Activated CD4-positive, alpha-beta T cell treated with anti-CD3 and anti-CD28 coated beads, Interleukin-2, amount 10 ng/mL, durations not matched to agents 7 days and 5 days (primary cell): ENCODE results near the gene PXMP4. TPM values are rescaled to one million over a fixed set of nuclear protein-coding genes. Genes with fewer than 3 reads are reported as not detected.

Source experiments
- CTCF ChIA-PET: fragments of 350-600 bp; sonication (Branson Sonifier 250); formaldehyde crosslinking; loops from one replicate; lab custom pipeline; 2021; ENCODE audit warnings: antibody characterized with exemption; lab: Charles Lee
- POLR2A ChIA-PET: fragments of 350-600 bp; sonication (Branson Sonifier 250); formaldehyde crosslinking; loops from one replicate; lab custom pipeline; 2021; ENCODE audit warnings: antibody characterized with exemption; lab: Charles Lee
- DNase-seq: peaks from one replicate; pipeline ENCODE4 v3.0.0-alpha.2; 2020
- H3K27ac Mint-ChIP-seq: one replicate; pipeline ENCODE4 v1.8.0; 2021; ENCODE audit warnings: mild to moderate bottlenecking, moderate library complexity, mixed read lengths
- H3K27me3 Mint-ChIP-seq: one replicate; pipeline ENCODE4 v1.8.0; 2021; ENCODE audit warnings: mixed read lengths
- H3K36me3 Mint-ChIP-seq: one replicate; pipeline ENCODE4 v1.8.0; 2021; ENCODE audit warnings: low read depth, mixed read lengths
- H3K4me1 Mint-ChIP-seq: one replicate; pipeline ENCODE4 v1.8.0; 2021; ENCODE audit warnings: mixed read lengths
- H3K4me3 Mint-ChIP-seq: one replicate; pipeline ENCODE4 v1.8.0; 2021; ENCODE audit warnings: mild to moderate bottlenecking, moderate library complexity, mixed read lengths
- H3K9me3 Mint-ChIP-seq: one replicate; pipeline ENCODE4 v1.8.0; 2021; ENCODE audit warnings: mixed read lengths
- total RNA-seq, 2 experiments: library from RNA; stranded (reverse); gene quantifications; one replicate each; pipeline ENCODE4 v1.2.3, GENCODE V29; 2021

The PXMP4 gene
- total RNA-seq, 2 experiments from 2014 or later, result 19.1 to 21.8 TPM

- no peak for DNase-seq
- no peak overlapping the region for H3K4me3 Mint-ChIP-seq
- ChIA-PET POLR2A (no interaction called here), CTCF (interaction anchor here (0.8 kb wide), 1 partner anchor 134 kb away, joined by 3 read pairs; no protein-coding TSS in a partner anchor)
- no peaks in the 10 kb centered on the region for H3K9me3 Mint-ChIP-seq
- peaks cover 6% of the 10 kb centered on the region for H3K36me3 Mint-ChIP-seq
- peaks cover 25% of the 10 kb centered on the region for H3K4me1 Mint-ChIP-seq
- H3K27me3 Mint-ChIP-seq, result no peaks in the 10 kb centered on the region
- no peak overlapping the region for H3K27ac Mint-ChIP-seq
Observed at GRCh38 chr20:33660035-33660684, 60.0 kb downstream of the PXMP4 start.

- H3K4me1 Mint-ChIP-seq, result peaks cover 19% of the 10 kb centered on the region
- ChIA-PET CTCF (interaction anchor here (2.2 kb wide), 1 partner anchor 8 kb away, joined by 9 read pairs; no protein-coding TSS in a partner anchor), POLR2A (no interaction called here)
- no peak overlapping the region for H3K27ac Mint-ChIP-seq
- no peaks in the 10 kb centered on the region for H3K9me3 Mint-ChIP-seq
- DNase-seq, result no peak
- no peaks in the 10 kb centered on the region for H3K27me3 Mint-ChIP-seq
- H3K36me3 Mint-ChIP-seq, result peaks cover 4% of the 10 kb centered on the region
- no peak overlapping the region for H3K4me3 Mint-ChIP-seq
Observed at GRCh38 chr20:33659341-33660034, 60.6 kb downstream of the PXMP4 start.

GRCh38 chr20:33658929-33659328 is 61.2 kb downstream of the PXMP4 start:
- H3K27me3 Mint-ChIP-seq, result no peaks in the 10 kb centered on the region
- POLR2A ChIA-PET, result no interaction called here
- H3K27ac Mint-ChIP-seq, result peak overlapping the region; percentile 36
- peaks cover 4% of the 10 kb centered on the region for H3K36me3 Mint-ChIP-seq
- DNase-seq, result no peak
- no peaks in the 10 kb centered on the region for H3K9me3 Mint-ChIP-seq
- CTCF ChIA-PET, result interaction anchor here (2.2 kb wide), 1 partner anchor 9 kb away, joined by 9 read pairs; no protein-coding TSS in a partner anchor
- peaks cover 13% of the 10 kb centered on the region for H3K4me1 Mint-ChIP-seq
- no peak overlapping the region for H3K4me3 Mint-ChIP-seq

GRCh38 chr20:33658510-33658909 is 61.6 kb downstream of the PXMP4 start:
- CTCF ChIA-PET, result interaction anchor here (0.6 to 2.2 kb wide), 2 partner anchors 9 to 84 kb away, joined by 4 to 9 read pairs; no protein-coding TSS in a partner anchor
- Mint-ChIP-seq H3K4me3 (no peak overlapping the region), H3K9me3 (no peaks in the 10 kb centered on the region), H3K27me3 (no peaks in the 10 kb centered on the region), H3K4me1 (peaks cover 11% of the 10 kb centered on the region), H3K27ac (no peak overlapping the region), H3K36me3 (peaks cover 4% of the 10 kb centered on the region)
- POLR2A ChIA-PET, result no interaction called here
- DNase-seq, result no peak

GRCh38 chr20:33657704-33658095 is 62.4 kb downstream of the PXMP4 start:
- H3K9me3 Mint-ChIP-seq, result no peaks in the 10 kb centered on the region
- H3K27me3 Mint-ChIP-seq, result no peaks in the 10 kb centered on the region
- DNase-seq, result no peak
- peaks cover 12% of the 10 kb centered on the region for H3K4me1 Mint-ChIP-seq
- POLR2A ChIA-PET, result no interaction called here
- no peak overlapping the region for H3K27ac Mint-ChIP-seq
- no peak overlapping the region for H3K4me3 Mint-ChIP-seq
- H3K36me3 Mint-ChIP-seq, result peaks cover 4% of the 10 kb centered on the region
- CTCF ChIA-PET, result interaction anchor here (0.6 to 2.2 kb wide), 2 partner anchors 10 to 1438 kb away, joined by 4 to 9 read pairs; no protein-coding TSS in a partner anchor

GRCh38 chr20:33656783-33657703 is 63.1 kb downstream of the PXMP4 start:
- CTCF ChIA-PET, result interaction anchor here (0.6 to 4.8 kb wide), 3 partner anchors 11 to 1439 kb away, joined by 4 to 26 read pairs (median 9); partner anchors contain the start of gene ACTL10
- POLR2A ChIA-PET, result no interaction called here
- H3K4me3 Mint-ChIP-seq, result no peak overlapping the region
- H3K27me3 Mint-ChIP-seq, result no peaks in the 10 kb centered on the region
- peaks cover 10% of the 10 kb centered on the region for H3K4me1 Mint-ChIP-seq
- H3K27ac Mint-ChIP-seq, result no peak overlapping the region
- DNase-seq, result no peak
- H3K9me3 Mint-ChIP-seq, result no peaks in the 10 kb centered on the region
- H3K36me3 Mint-ChIP-seq, result peaks cover 4% of the 10 kb centered on the region

- Mint-ChIP-seq H3K4me1 (peaks cover 12% of the 10 kb centered on the region), H3K4me3 (no peak overlapping the region), H3K27me3 (no peaks in the 10 kb centered on the region), H3K27ac (peak overlapping the region; percentile 41), H3K36me3 (peaks cover 4% of the 10 kb centered on the region), H3K9me3 (no peaks in the 10 kb centered on the region)
- ChIA-PET POLR2A (no interaction called here), CTCF (interaction anchor here (4.8 kb wide), 1 partner anchor 11 kb away, joined by 26 read pairs; the partner anchor contains the start of gene ACTL10)
- DNase-seq, result no peak
Observed at GRCh38 chr20:33656010-33656782, 63.9 kb downstream of the PXMP4 start.

GRCh38 chr20:33655164-33655563 is 64.9 kb downstream of the PXMP4 start:
- ChIA-PET CTCF (interaction anchor here (4.8 kb wide), 1 partner anchor 12 kb away, joined by 26 read pairs; the partner anchor contains the start of gene ACTL10), POLR2A (no interaction called here)
- H3K9me3 Mint-ChIP-seq, result no peaks in the 10 kb centered on the region
- no peaks in the 10 kb centered on the region for H3K27me3 Mint-ChIP-seq
- H3K27ac Mint-ChIP-seq, result no peak overlapping the region
- no peak overlapping the region for H3K4me3 Mint-ChIP-seq
- H3K4me1 Mint-ChIP-seq, result peaks cover 12% of the 10 kb centered on the region
- peaks cover 4% of the 10 kb centered on the region for H3K36me3 Mint-ChIP-seq
- DNase-seq, result no peak

GRCh38 chr20:33654680-33655161 is 65.4 kb downstream of the PXMP4 start:
- CTCF ChIA-PET, result interaction anchor here (0.6 to 4.8 kb wide), 3 partner anchors 8 to 169 kb away, joined by 5 to 26 read pairs (median 6); partner anchors contain the start of gene ACTL10
- POLR2A ChIA-PET, result no interaction called here

GRCh38 chr20:33653900-33654596 is 66.1 kb downstream of the PXMP4 start:
- no peaks in the 10 kb centered on the region for H3K9me3 Mint-ChIP-seq
- H3K27ac Mint-ChIP-seq, result no peak overlapping the region
- peaks cover 3% of the 10 kb centered on the region for H3K36me3 Mint-ChIP-seq
- peaks cover 18% of the 10 kb centered on the region for H3K4me1 Mint-ChIP-seq
- DNase-seq, result no peak
- no peak overlapping the region for H3K4me3 Mint-ChIP-seq
- POLR2A ChIA-PET, result no interaction called here
- H3K27me3 Mint-ChIP-seq, result no peaks in the 10 kb centered on the region
- CTCF ChIA-PET, result interaction anchor here (0.6 to 4.8 kb wide), 4 partner anchors 9 to 197 kb away, joined by 3 to 26 read pairs (median 6); partner anchors contain the start of gene ACTL10

More at GRCh38 chr20:33654680-33655161, 65.4 kb downstream of the PXMP4 start:
- Mint-ChIP-seq H3K4me3 (no peak overlapping the region), H3K27ac (no peak overlapping the region), H3K36me3 (peaks cover 4% of the 10 kb centered on the region), H3K9me3 (no peaks in the 10 kb centered on the region), H3K4me1 (peaks cover 13% of the 10 kb centered on the region), H3K27me3 (no peaks in the 10 kb centered on the region)
- no peak for DNase-seq
